K562 (cell line): Measurements from ENCODE around the gene SLBP. TPM values are rescaled to one million over a fixed set of nuclear protein-coding genes. Genes with fewer than 3 reads are reported as not detected.
A peak's percentile ranks its signal among the peaks of the same experiment; 100 is the strongest.

Experiments
- BCL6 ChIP-seq: fragments of 250-450 bp; sonication (Bioruptor Pico); IDR thresholded peaks from 2 replicates; pipeline ENCODE4 v1.4.0; 2020
- CBX3 ChIP-seq, 2 experiments: IDR thresholded peaks; 1 replicate in 1 of 2; 2 replicates in 1 of 2; pipeline ENCODE4 v1.6.1; 2012; ENCODE audit warnings: inconsistent platforms in 2 of 2, low read length in 2 of 2, borderline replicate concordance in 1 of 2, control low read depth in 1 of 2
- DMBX1 ChIP-seq: fragments of 250-450 bp; sonication (Bioruptor Pico); IDR thresholded peaks from 2 replicates; pipeline ENCODE4 v1.8.0; 2022; ENCODE audit warnings: inconsistent platforms, mild to moderate bottlenecking, moderate library complexity, borderline replicate concordance
- FIP1L1 ChIP-seq: fragments of 200-400 bp; formaldehyde crosslinking; IDR thresholded peaks from 2 replicates; pipeline ENCODE4 v1.6.1; 2018; ENCODE audit warnings: mild to moderate bottlenecking, low read depth, low read length; ENCODE audit not compliant: poor library complexity, severe bottlenecking
- GATA2 ChIP-seq: sonication (generic); formaldehyde crosslinking; IDR thresholded peaks from 2 replicates; pipeline ENCODE4 v1.4.0; 2020; ENCODE audit warnings: mild to moderate bottlenecking, missing genetic modification reagents
- HNRNPL ChIP-seq: fragments of 200-400 bp; formaldehyde crosslinking; IDR thresholded peaks from 2 replicates; pipeline ENCODE4 v1.6.1; 2017; ENCODE audit warnings: low read depth, mild to moderate bottlenecking, low read length
- KDM5B ChIP-seq: fragments of 200-600 bp; sonication (generic); IDR thresholded peaks from 2 replicates; pipeline ENCODE4 v1.6.1; 2012; ENCODE audit warnings: low read depth, mild to moderate bottlenecking, moderate library complexity, low read length, control low read depth, inconsistent platforms; ENCODE audit not compliant: insufficient replicate concordance
- MCM7 ChIP-seq, 2 experiments: fragments of 450-650 bp; IDR thresholded peaks; 2 replicates each; pipeline ENCODE4 v1.6.1; 2016 to 2018
- MYNN ChIP-seq, 2 experiments: sonication (generic); formaldehyde crosslinking in 1 of 2; IDR thresholded peaks; 2 replicates each; pipeline versions ENCODE4 v1.5.0 to v1.6.1; 2016 to 2020; ENCODE audit warnings: antibody characterized with exemption in 1 of 2, missing genetic modification reagents in 1 of 2
- NCOA1 ChIP-seq: fragments of 450-650 bp; IDR thresholded peaks from 2 replicates; pipeline ENCODE4 v1.6.1; 2016; ENCODE audit warnings: low read depth
- polyA plus RNA-seq, 8 experiments: library from polyadenylated mRNA; depleted of rRNA in 4 of 8; stranded (reverse) in 5 of 8; unstranded in 3 of 8; fragments of >200 nt; fragmentation: Nextera tagmentation in 2 of 8; fragmentation: Illumina TruSeq in 1 of 8; extraction: Ambion mirVana in 2 of 8; extraction: Trizol in 1 of 8; gene quantifications; 2 replicates each; pipeline versions ENCODE4 v1.2.1 to v1.2.3, GENCODE V29; 2011 to 2014; ENCODE audit warnings: inconsistent platforms in 1 of 8, missing spikeins in 1 of 8
- total RNA-seq, 7 experiments: library from RNA; depleted of rRNA in 6 of 7; stranded (reverse); fragments of >200 nt in 6 of 7; fragmentation: Illumina TruSeq in 2 of 7; extraction: Trizol in 2 of 7; gene quantifications; 2 replicates each; pipeline versions ENCODE4 v1.2.1 to v1.2.3, GENCODE V29; 2011 to 2021; ENCODE audit warnings: low replicate concordance in 1 of 7
- TF ChIP-seq, protein P1 (sequence below): sonication (generic); formaldehyde crosslinking; IDR thresholded peaks from 2 replicates; pipeline ENCODE4 v1.8.0; 2023; ENCODE audit warnings: mild to moderate bottlenecking, missing genetic modification reagents
- TF ChIP-seq, protein P2 (sequence below): fragments of 450-650 bp; formaldehyde crosslinking; IDR thresholded peaks from 2 replicates; pipeline ENCODE4 v1.4.0; 2020; ENCODE audit warnings: mild to moderate bottlenecking
- TF ChIP-seq, protein P3 (sequence below): fragments of 250-450 bp; sonication (Bioruptor Pico); IDR thresholded peaks from 2 replicates; pipeline ENCODE4 v1.5.0; 2020; ENCODE audit warnings: mild to moderate bottlenecking, borderline replicate concordance
- TF ChIP-seq, protein P4 (sequence below): sonication (generic); formaldehyde crosslinking; IDR thresholded peaks from 2 replicates; pipeline ENCODE4 v1.8.1; 2023; ENCODE audit warnings: mild to moderate bottlenecking, missing genetic modification reagents

Gene SLBP
- total and polyA plus RNA-seq, 9 of the 15 experiments (the other 6 are each of a cell fraction or from before 2014, with no cell fraction given), result 49.4 to 221 (median 162) TPM

DNA sequence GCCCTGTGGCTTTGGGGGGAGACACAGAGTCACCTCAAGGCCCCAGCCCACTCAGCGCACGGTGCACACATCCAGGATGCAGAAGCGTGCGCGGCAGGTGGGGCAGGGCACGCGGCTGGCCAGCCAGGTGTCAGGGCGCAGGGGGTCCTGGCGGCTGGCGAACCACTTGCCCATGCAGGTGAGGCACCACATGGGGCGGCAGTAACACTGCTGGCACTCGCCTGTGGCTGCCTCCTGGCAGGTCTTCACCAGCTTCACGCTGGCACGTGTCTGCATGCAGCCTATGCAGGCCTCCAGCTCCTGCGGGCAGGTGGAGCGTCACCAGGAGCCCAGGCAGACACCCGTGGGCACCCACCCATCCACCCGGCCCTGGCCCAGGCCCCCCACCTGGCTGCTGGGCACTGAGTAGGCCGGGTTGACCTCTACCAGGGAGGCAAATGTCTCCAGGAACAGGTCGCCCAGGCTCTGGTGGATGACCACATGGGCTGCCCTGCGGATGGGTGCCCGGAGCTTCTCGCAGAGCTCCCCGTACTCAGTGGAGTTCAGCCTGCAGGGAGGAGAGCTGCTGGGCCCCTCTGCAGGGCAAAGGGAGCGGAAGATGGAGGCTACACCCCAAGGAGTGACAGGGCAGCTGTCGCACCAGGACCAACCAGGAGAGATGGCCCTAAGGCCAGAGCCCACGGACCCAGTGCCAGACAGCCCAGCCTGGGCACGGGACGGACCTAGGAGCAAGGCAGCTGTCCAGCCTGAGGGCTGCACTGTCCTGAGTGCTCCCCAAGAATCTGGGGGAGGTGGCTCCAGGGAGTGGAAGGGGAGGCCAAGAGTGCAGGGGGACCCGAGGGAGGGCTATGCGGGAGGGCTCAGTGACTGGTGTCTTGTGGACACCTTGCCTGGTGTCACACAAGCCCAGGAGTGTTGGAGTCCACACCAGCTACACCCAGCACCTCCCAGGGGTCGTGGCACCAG, 5.3 kb upstream of the SLBP start (continued):
- TF ChIP-seq, protein P1, sequence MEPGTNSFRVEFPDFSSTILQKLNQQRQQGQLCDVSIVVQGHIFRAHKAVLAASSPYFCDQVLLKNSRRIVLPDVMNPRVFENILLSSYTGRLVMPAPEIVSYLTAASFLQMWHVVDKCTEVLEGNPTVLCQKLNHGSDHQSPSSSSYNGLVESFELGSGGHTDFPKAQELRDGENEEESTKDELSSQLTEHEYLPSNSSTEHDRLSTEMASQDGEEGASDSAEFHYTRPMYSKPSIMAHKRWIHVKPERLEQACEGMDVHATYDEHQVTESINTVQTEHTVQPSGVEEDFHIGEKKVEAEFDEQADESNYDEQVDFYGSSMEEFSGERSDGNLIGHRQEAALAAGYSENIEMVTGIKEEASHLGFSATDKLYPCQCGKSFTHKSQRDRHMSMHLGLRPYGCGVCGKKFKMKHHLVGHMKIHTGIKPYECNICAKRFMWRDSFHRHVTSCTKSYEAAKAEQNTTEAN (CRISPR knock-in tag), result no peak
- TF ChIP-seq BCL6 (CRISPR knock-in tag) (no peak), HNRNPL (0 out of 2 replicates have a peak, but pooled peaks have one; percentile 33), CBX3 (IDR thresholded peaks at IDR 0.05; ENCODE audit: borderline replicate concordance in 1 of 2, low read length in 2 of 2) (no peak), GATA2 (CRISPR knock-in tag) (no peak), NCOA1 (no peak), MYNN (IDR thresholded peaks at IDR 0.05) (0 out of 2 replicates have a peak, but pooled peaks have one; percentile 0), MYNN (CRISPR knock-in tag; IDR thresholded peaks at IDR 0.05) (no peak), FIP1L1 (peak; percentile 30), MCM7 (IDR thresholded peaks at IDR 0.05) (no peak), KDM5B (no peak), DMBX1 (CRISPR knock-in tag) (no peak)
- TF ChIP-seq, protein P2, sequence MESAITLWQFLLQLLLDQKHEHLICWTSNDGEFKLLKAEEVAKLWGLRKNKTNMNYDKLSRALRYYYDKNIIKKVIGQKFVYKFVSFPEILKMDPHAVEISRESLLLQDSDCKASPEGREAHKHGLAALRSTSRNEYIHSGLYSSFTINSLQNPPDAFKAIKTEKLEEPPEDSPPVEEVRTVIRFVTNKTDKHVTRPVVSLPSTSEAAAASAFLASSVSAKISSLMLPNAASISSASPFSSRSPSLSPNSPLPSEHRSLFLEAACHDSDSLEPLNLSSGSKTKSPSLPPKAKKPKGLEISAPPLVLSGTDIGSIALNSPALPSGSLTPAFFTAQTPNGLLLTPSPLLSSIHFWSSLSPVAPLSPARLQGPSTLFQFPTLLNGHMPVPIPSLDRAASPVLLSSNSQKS (CRISPR knock-in tag), result no peak
- TF ChIP-seq, protein P3, sequence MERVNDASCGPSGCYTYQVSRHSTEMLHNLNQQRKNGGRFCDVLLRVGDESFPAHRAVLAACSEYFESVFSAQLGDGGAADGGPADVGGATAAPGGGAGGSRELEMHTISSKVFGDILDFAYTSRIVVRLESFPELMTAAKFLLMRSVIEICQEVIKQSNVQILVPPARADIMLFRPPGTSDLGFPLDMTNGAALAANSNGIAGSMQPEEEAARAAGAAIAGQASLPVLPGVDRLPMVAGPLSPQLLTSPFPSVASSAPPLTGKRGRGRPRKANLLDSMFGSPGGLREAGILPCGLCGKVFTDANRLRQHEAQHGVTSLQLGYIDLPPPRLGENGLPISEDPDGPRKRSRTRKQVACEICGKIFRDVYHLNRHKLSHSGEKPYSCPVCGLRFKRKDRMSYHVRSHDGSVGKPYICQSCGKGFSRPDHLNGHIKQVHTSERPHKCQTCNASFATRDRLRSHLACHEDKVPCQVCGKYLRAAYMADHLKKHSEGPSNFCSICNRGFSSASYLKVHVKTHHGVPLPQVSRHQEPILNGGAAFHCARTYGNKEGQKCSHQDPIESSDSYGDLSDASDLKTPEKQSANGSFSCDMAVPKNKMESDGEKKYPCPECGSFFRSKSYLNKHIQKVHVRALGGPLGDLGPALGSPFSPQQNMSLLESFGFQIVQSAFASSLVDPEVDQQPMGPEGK, result no peak
- TF ChIP-seq, protein P4, sequence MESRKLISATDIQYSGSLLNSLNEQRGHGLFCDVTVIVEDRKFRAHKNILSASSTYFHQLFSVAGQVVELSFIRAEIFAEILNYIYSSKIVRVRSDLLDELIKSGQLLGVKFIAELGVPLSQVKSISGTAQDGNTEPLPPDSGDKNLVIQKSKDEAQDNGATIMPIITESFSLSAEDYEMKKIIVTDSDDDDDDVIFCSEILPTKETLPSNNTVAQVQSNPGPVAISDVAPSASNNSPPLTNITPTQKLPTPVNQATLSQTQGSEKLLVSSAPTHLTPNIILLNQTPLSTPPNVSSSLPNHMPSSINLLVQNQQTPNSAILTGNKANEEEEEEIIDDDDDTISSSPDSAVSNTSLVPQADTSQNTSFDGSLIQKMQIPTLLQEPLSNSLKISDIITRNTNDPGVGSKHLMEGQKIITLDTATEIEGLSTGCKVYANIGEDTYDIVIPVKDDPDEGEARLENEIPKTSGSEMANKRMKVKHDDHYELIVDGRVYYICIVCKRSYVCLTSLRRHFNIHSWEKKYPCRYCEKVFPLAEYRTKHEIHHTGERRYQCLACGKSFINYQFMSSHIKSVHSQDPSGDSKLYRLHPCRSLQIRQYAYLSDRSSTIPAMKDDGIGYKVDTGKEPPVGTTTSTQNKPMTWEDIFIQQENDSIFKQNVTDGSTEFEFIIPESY, result peak; percentile 56; the same call in 1 of the 2 replicates
